Mucosa of gallbladder (tissue), 1 donor: ENCODE data around the gene CC2D1B. TPM values are rescaled to one million over a fixed set of nuclear protein-coding genes. Genes with fewer than 3 reads are reported as not detected.

ENCODE experiments used
- DNase-seq: peaks from one replicate; pipeline ENCODE4 v3.0.0-alpha.2; 2020; ENCODE audit warnings: low spot score
- total RNA-seq: library from RNA; stranded (reverse); gene quantifications from one replicate; pipeline ENCODE4 v1.2.1, GENCODE V29; 2021
- donor health status: DM: no; HTN: no; CAD: no.

CC2D1B gene
- total RNA-seq, 1 donor from 2014 or later: 47.8 TPM

GRCh38 chr1:52305417-52306226, 60.4 kb downstream of the CC2D1B start:
- no peak for DNase-seq

Other genes starting within 250 kb of the CC2D1B start
- 22.6 TPM for gene ZFYVE9, start 224.1 kb downstream of the CC2D1B start, total RNA-seq
- 0.66 TPM for gene ORC1, start 38.2 kb upstream of the CC2D1B start, total RNA-seq
- 31.4 TPM for gene PRPF38A, start 38.4 kb upstream of the CC2D1B start, total RNA-seq
- 40.3 TPM for gene TUT4, start 186.9 kb upstream of the CC2D1B start, total RNA-seq
- 8.6 TPM for gene GPX7, start 236.2 kb upstream of the CC2D1B start, total RNA-seq